Suprapubic skin (tissue), 4 donors: ENCODE measurements around the gene PITX1. TPM values are rescaled to one million over a fixed set of nuclear protein-coding genes. Genes with fewer than 3 reads are reported as not detected.

ENCODE experiments used
- DNase-seq, 2 donors: peaks; one replicate each; pipeline ENCODE4 v3.0.0-alpha.2; 2019; ENCODE audit warnings: low spot score in 2 of 2
- H3K27ac ChIP-seq: fragments of 200-600 bp; sonication (generic); one replicate; pipeline ENCODE4 v1.5.1; 2019
- H3K27me3 ChIP-seq: fragments of 200-600 bp; sonication (generic); one replicate; pipeline ENCODE4 v1.5.1; 2019
- H3K36me3 ChIP-seq: fragments of 200-600 bp; sonication (generic); one replicate; pipeline ENCODE4 v1.5.1; 2019
- H3K4me1 ChIP-seq: fragments of 200-600 bp; sonication (generic); one replicate; pipeline ENCODE4 v1.5.1; 2019
- H3K4me3 ChIP-seq: fragments of 200-600 bp; sonication (generic); one replicate; pipeline ENCODE4 v1.5.1; 2019; ENCODE audit warnings: mild to moderate bottlenecking
- H3K9me3 ChIP-seq: fragments of 200-600 bp; sonication (generic); one replicate; pipeline ENCODE4 v1.5.1; 2019
- EP300 ChIP-seq: sonication (generic); formaldehyde crosslinking; IDR thresholded peaks from one replicate; pipeline ENCODE4 v1.6.1; 2017; ENCODE audit warnings: antibody characterized with exemption
- POLR2A ChIP-seq, 2 donors: fragments of 450-650 bp; IDR thresholded peaks; one replicate each; pipeline ENCODE4 v1.6.1; 2017; ENCODE audit warnings: antibody characterized with exemption in 2 of 2, mild to moderate bottlenecking in 2 of 2, moderate library complexity in 2 of 2
- POLR2AphosphoS5 ChIP-seq, 3 donors: sonication (generic); formaldehyde crosslinking; IDR thresholded peaks; one replicate each; pipeline ENCODE4 v1.6.1; 2017; ENCODE audit warnings: antibody characterized with exemption in 3 of 3
- WGBS: methylation state at CpG from one replicate; pipeline ENCODE4 v1.1.5; 2018; 5-methylcytosine and 5-hydroxymethylcytosine counted together
- total RNA-seq, 4 donors: library from RNA; depleted of rRNA; stranded (reverse); fragments of >200 nt; gene quantifications; one replicate each; pipeline ENCODE4 v1.1.0, GENCODE V29; 2016
- TF ChIP-seq, protein P1 (sequence below), 2 donors: fragments of 200-600 bp in 1 of 2; fragments of 450-650 bp in 1 of 2; sonication (generic) in 1 of 2; IDR thresholded peaks; one replicate each; pipeline ENCODE4 v1.5.1; 2016 to 2019; ENCODE audit warnings: antibody characterized with exemption in 2 of 2, mild to moderate bottlenecking in 1 of 2, moderate library complexity in 1 of 2

PITX1 gene
- total RNA-seq, 4 donors from 2014 or later: 0.64 to 2.4 (median 1.4) TPM

DNA sequence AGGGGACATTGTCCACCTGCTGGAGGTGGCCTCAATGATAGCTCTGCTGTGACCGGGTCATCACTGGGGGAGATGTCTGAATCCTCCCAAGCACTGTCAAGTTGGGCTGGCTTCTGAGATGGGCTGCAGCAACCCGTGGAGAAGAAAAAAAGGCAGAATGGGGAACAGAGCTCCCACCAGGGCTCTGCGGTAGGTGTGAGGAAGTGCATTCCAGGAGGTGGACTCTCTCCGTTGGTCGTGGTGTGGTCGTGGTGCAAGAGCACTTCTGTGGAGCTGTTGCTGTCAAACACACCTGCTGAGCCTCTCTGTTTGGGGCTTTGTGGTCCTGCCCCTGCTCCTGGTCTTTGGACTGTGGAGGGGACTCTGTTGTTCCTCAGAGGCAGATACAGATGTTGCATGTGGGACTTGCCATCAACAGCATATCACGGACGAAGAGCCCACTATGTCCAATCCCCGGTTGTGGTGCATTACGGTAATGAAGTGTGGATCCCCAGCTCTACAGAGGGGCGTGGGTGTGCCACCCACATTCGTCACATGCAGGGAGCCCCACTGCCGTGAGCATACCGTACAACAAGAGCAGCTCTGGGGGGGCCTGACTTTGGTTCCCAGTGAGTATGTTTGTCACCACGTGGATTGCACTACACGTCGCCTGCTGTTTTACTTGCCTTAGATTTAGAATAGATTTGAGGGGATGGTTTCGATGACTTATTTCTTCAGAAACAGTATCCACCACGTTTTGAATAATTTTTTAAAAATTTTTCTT, 36.0 kb upstream of the PITX1 start:
- DNase-seq: peak; percentile 25 to 72
- H3K4me1 ChIP-seq: peaks cover 5% of the 10 kb centered on the region
- H3K27me3 ChIP-seq: peaks cover 8% of the 10 kb centered on the region
- H3K9me3 ChIP-seq: no peaks in the 10 kb centered on the region
- H3K4me3 ChIP-seq: no peak overlapping the region
- H3K36me3 ChIP-seq: no peaks in the 10 kb centered on the region
- TF ChIP-seq POLR2A (IDR thresholded peaks at IDR 0.05) (no peak), EP300 (no peak)
- TF ChIP-seq, protein P1, sequence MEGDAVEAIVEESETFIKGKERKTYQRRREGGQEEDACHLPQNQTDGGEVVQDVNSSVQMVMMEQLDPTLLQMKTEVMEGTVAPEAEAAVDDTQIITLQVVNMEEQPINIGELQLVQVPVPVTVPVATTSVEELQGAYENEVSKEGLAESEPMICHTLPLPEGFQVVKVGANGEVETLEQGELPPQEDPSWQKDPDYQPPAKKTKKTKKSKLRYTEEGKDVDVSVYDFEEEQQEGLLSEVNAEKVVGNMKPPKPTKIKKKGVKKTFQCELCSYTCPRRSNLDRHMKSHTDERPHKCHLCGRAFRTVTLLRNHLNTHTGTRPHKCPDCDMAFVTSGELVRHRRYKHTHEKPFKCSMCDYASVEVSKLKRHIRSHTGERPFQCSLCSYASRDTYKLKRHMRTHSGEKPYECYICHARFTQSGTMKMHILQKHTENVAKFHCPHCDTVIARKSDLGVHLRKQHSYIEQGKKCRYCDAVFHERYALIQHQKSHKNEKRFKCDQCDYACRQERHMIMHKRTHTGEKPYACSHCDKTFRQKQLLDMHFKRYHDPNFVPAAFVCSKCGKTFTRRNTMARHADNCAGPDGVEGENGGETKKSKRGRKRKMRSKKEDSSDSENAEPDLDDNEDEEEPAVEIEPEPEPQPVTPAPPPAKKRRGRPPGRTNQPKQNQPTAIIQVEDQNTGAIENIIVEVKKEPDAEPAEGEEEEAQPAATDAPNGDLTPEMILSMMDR (IDR thresholded peaks at IDR 0.05): no peak
- 83% methylated on average over 15 of the region's 19 CpGs for WGBS
- no peak overlapping the region for H3K27ac ChIP-seq

- Histone ChIP-seq H3K27ac (no peak overlapping the region), H3K27me3 (peaks cover 12% of the 10 kb centered on the region), H3K9me3 (no peaks in the 10 kb centered on the region), H3K36me3 (no peaks in the 10 kb centered on the region), H3K4me3 (no peak overlapping the region), H3K4me1 (peaks cover 5% of the 10 kb centered on the region)
- DNase-seq: peak; percentile 29 to 31
- WGBS: 86% methylated on average over 15 of the region's 15 CpGs
- TF ChIP-seq EP300 (no peak), POLR2AphosphoS5 (IDR thresholded peaks at IDR 0.05) (no peak), POLR2A (IDR thresholded peaks at IDR 0.05) (no peak)
- TF ChIP-seq, protein P1 (IDR thresholded peaks at IDR 0.05): no peak
These were observed 35.2 kb upstream of the PITX1 start for GRCh38 chr5:135069016-135069770.

DNA sequence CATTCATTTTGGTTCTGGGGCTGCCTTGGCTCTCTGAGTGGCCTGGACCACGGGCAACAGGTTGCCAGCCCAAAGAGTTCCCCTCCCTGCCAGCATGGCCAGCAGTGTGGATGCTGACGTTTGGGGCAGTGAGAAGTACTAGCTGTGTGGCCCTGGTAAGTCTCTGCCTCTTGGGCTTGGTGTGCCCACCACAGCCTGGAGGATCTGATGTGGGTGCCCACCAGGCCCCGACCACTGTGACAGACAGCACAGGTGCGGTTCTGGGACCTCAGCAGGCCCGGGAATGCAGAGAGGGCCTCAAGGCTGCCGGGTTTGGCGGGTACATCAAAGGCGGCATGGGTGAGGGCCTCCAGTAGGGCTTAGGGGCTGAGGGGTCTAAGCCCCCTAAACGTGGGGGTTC, 33.6 kb upstream of the PITX1 start:
- Histone ChIP-seq H3K27me3 (peaks cover 24% of the 10 kb centered on the region), H3K27ac (no peak overlapping the region), H3K4me3 (no peak overlapping the region), H3K9me3 (no peaks in the 10 kb centered on the region), H3K36me3 (no peaks in the 10 kb centered on the region), H3K4me1 (no peaks in the 10 kb centered on the region)
- DNase-seq: peak in 1 of 2 donors; percentile 35
- 87% methylated on average over 4 of the region's 9 CpGs for WGBS
- TF ChIP-seq, protein P1 (IDR thresholded peaks at IDR 0.05): no peak
- TF ChIP-seq POLR2AphosphoS5 (IDR thresholded peaks at IDR 0.05) (no peak), EP300 (no peak), POLR2A (IDR thresholded peaks at IDR 0.05) (no peak)

DNA sequence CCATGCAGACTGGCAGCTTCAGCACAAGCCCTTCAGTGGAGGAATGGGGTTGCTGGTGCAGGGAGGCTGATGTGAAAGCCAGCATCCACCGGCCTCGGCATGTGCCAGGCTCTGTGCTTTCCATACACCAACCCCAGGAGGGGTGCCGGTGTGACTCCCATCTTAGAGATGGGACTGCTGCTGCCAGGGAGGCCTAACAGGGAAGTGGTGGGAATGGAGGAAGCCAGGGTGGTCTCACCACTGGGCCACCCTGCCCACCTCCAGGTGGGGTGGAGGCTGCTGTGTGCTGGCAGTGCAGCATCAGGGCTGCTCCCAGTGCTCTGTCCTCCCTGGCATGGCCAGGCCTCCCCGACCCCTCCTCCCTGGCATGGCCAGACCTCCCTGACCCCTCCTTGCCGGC, 32.8 kb upstream of the PITX1 start:
- TF ChIP-seq POLR2A (IDR thresholded peaks at IDR 0.05) (no peak), POLR2AphosphoS5 (IDR thresholded peaks at IDR 0.05) (no peak), EP300 (no peak)
- TF ChIP-seq, protein P1 (IDR thresholded peaks at IDR 0.05): no peak
- no peak overlapping the region for H3K27ac ChIP-seq
- peak in 1 of 2 donors; percentile 42 for DNase-seq
- WGBS: 81% methylated on average over 3 of the region's 5 CpGs
- peaks cover 29% of the 10 kb centered on the region for H3K27me3 ChIP-seq
- H3K36me3 ChIP-seq: no peaks in the 10 kb centered on the region
- no peak overlapping the region for H3K4me3 ChIP-seq
- no peaks in the 10 kb centered on the region for H3K9me3 ChIP-seq
- H3K4me1 ChIP-seq: no peaks in the 10 kb centered on the region
